Measurements from ENCODE around the gene RPS15. TPM values are rescaled to one million over a fixed set of nuclear protein-coding genes. Genes with fewer than 3 reads are reported as not detected.
A peak's percentile ranks its signal among the peaks of the same experiment; 100 is the strongest.

RPS15 gene
- total RNA-seq, 6 experiments from 2014 or later: 334 to 1,615 (median 355) TPM

- H3K27me3 ChIP-seq: no peaks in the 10 kb centered on the region
- ATAC-seq (peak; percentile 94 to 99 (median 97)), DNase-seq (peak; percentile 96 to 97 (median 96))
- no peaks in the 10 kb centered on the region for H3K9me3 ChIP-seq
- peak within 1 kb of the TSS; percentile 87 to 99 (median 96) for H3K4me3 ChIP-seq
- H3K36me3 ChIP-seq: no peaks in the 10 kb centered on the region
- intact Hi-C loops (cut with DNase I): no loop called here
- 0% methylated on average over 17 of the region's 71 CpGs for WGBS (ENCODE audit: insufficient coverage, low coverage, low lambda C conversion rate, missing lambda C conversion rate)
- peaks cover 0 to 9% (median 4%) of the 10 kb centered on the region in 4 donors for H3K4me1 ChIP-seq
- TF ChIP-seq POLR2A (IDR thresholded peaks at IDR 0.05) (peak; percentile 44), CTCF (IDR thresholded peaks at IDR 0.05) (no peak)
- H3K27ac ChIP-seq: peak within 1 kb of the TSS; percentile 21 to 67 (median 45)
Observed at GRCh38 chr19:1478934-1479707, 40.9 kb downstream of the RPS15 start, which contains the start of gene C19orf25. Gene C19orf25, minus strand, starts transcription at chr19:1479215. Its CDS starts 312 bp downstream, at chr19:1478903.

GRCh38 chr19:1481224-1481892 is 43.2 kb downstream of the RPS15 start:
- H3K9me3 ChIP-seq: no peaks in the 10 kb centered on the region
- H3K27ac ChIP-seq: no peak overlapping the region
- H3K27me3 ChIP-seq: no peaks in the 10 kb centered on the region
- H3K36me3 ChIP-seq: no peaks in the 10 kb centered on the region
- WGBS (ENCODE audit: insufficient coverage, low coverage, low lambda C conversion rate, missing lambda C conversion rate): 57% methylated on average over 4 of the region's 26 CpGs
- TF ChIP-seq POLR2A (IDR thresholded peaks at IDR 0.05) (no peak), CTCF (IDR thresholded peaks at IDR 0.05) (no peak)
- no peak for ATAC-seq
- intact Hi-C loops (cut with DNase I): no loop called here
- peak in 1 of 3 donors; percentile 52 for DNase-seq
- no peak overlapping the region for H3K4me3 ChIP-seq
- H3K4me1 ChIP-seq: peaks cover 0 to 9% (median 4%) of the 10 kb centered on the region in 4 donors

- no peaks in the 10 kb centered on the region for H3K9me3 ChIP-seq
- no peaks in the 10 kb centered on the region for H3K36me3 ChIP-seq
- peak in 2 of 3 donors; percentile 21 to 53 for DNase-seq
- intact Hi-C loops (cut with DNase I): no loop called here
- WGBS (ENCODE audit: insufficient coverage, low coverage, low lambda C conversion rate, missing lambda C conversion rate): no CpG with 5 or more reads among the region's 36 CpGs
- peaks cover 0 to 9% (median 4%) of the 10 kb centered on the region in 4 donors for H3K4me1 ChIP-seq
- ATAC-seq: no peak
- H3K27me3 ChIP-seq: no peaks in the 10 kb centered on the region
- no peak overlapping the region for H3K27ac ChIP-seq
- TF ChIP-seq CTCF (IDR thresholded peaks at IDR 0.05): no peak
- TF ChIP-seq POLR2A (IDR thresholded peaks at IDR 0.05): no peak
- H3K4me3 ChIP-seq: no peak overlapping the region
Observed at GRCh38 chr19:1481893-1482360, 43.7 kb downstream of the RPS15 start.

GRCh38 chr19:1482361-1483130 is 44.4 kb downstream of the RPS15 start:
- H3K9me3 ChIP-seq: no peaks in the 10 kb centered on the region
- H3K4me1 ChIP-seq: peaks cover 0 to 9% (median 3%) of the 10 kb centered on the region in 4 donors
- TF ChIP-seq POLR2A (IDR thresholded peaks at IDR 0.05): no peak
- TF ChIP-seq CTCF (IDR thresholded peaks at IDR 0.05): no peak
- no peak for ATAC-seq
- DNase-seq: peak in 1 of 3 donors; percentile 20
- intact Hi-C loops (cut with DNase I): no loop called here
- H3K27ac ChIP-seq: no peak overlapping the region
- 0% methylated on average over 1 of the region's 37 CpGs for WGBS (ENCODE audit: insufficient coverage, low coverage, low lambda C conversion rate, missing lambda C conversion rate)
- no peak overlapping the region for H3K4me3 ChIP-seq
- H3K36me3 ChIP-seq: no peaks in the 10 kb centered on the region
- no peaks in the 10 kb centered on the region for H3K27me3 ChIP-seq

Measured in right lobe of liver (tissue), 6 donors.